ENCODE results near the gene AHSG.
A peak's percentile ranks its signal among the peaks of the same experiment; 100 is the strongest.
"Not testable (repeated sequence)": the region's sequence is repeated elsewhere in the genome, so short reads cannot be mapped to it uniquely, and the experiment has no call there.

Gene AHSG

GRCh38 chr3:186612721-186613636, at the start of gene AHSG:
AHSG (plus strand) TSS chr3:186613060; CDS start chr3:186613142, 82 bp downstream.
- H3K27ac ChIP-seq = no peak within 1 kb of the TSS
- no peak for DNase-seq (ENCODE audit: low read depth, low spot score)

GRCh38 chr3:186564586-186564985, 48.3 kb upstream of the AHSG start:
- H3K27ac ChIP-seq = no peak overlapping the region
- DNase-seq (ENCODE audit: low read depth, low spot score) = no peak

- no peak for DNase-seq (ENCODE audit: low read depth, low spot score)
- peak overlapping the region; percentile 79 for H3K27ac ChIP-seq
Observed at GRCh38 chr3:186566772-186567071, 46.1 kb upstream of the AHSG start.

GRCh38 chr3:186567072-186567921, 45.6 kb upstream of the AHSG start, which contains the start of gene TBCCD1:
TBCCD1 (minus strand) TSS chr3:186567339; CDS start chr3:186564329, 3,010 bp downstream.
- DNase-seq (ENCODE audit: low read depth, low spot score) = peak; percentile 59
- H3K27ac ChIP-seq = peak within 1 kb of the TSS; percentile 79

- peak overlapping the region; percentile 27 for H3K27ac ChIP-seq
- not testable (repeated sequence) for DNase-seq (ENCODE audit: low read depth, low spot score)
Observed at GRCh38 chr3:186569361-186569760, 43.5 kb upstream of the AHSG start.

- no peak for DNase-seq (ENCODE audit: low read depth, low spot score)
- peak overlapping the region; percentile 27 for H3K27ac ChIP-seq
Observed at GRCh38 chr3:186569779-186570095, 43.1 kb upstream of the AHSG start.

GRCh38 chr3:186570096-186570940, 42.5 kb upstream of the AHSG start, which contains the start of gene DNAJB11:
DNAJB11 (plus strand) TSS chr3:186570720; CDS start chr3:186570898, 178 bp downstream.
- peak; percentile 99 for DNase-seq (ENCODE audit: low read depth, low spot score)
- peak within 1 kb of the TSS; percentile 54 for H3K27ac ChIP-seq

GRCh38 chr3:186570941-186571643, 41.8 kb upstream of the AHSG start:
- DNase-seq (ENCODE audit: low read depth, low spot score) = no peak
- H3K27ac ChIP-seq = peak overlapping the region; percentile 54

GRCh38 chr3:186571644-186572013, 41.2 kb upstream of the AHSG start:
- no peak overlapping the region for H3K27ac ChIP-seq
- DNase-seq (ENCODE audit: low read depth, low spot score) = no peak

GRCh38 chr3:186577521-186577920, 35.3 kb upstream of the AHSG start:
- no peak overlapping the region for H3K27ac ChIP-seq
- DNase-seq (ENCODE audit: low read depth, low spot score) = no peak

GRCh38 chr3:186580785-186581184, 32.1 kb upstream of the AHSG start:
- no peak overlapping the region for H3K27ac ChIP-seq
- DNase-seq (ENCODE audit: low read depth, low spot score) = no peak

- H3K27ac ChIP-seq = no peak overlapping the region
- no peak for DNase-seq (ENCODE audit: low read depth, low spot score)
Observed at GRCh38 chr3:186582541-186582940, 30.3 kb upstream of the AHSG start.

- DNase-seq (ENCODE audit: low read depth, low spot score) = no peak
- no peak overlapping the region for H3K27ac ChIP-seq
Observed at GRCh38 chr3:186583831-186584230, 29.0 kb upstream of the AHSG start.

GRCh38 chr3:186586245-186586644, 26.6 kb upstream of the AHSG start:
- DNase-seq (ENCODE audit: low read depth, low spot score); H3K27ac ChIP-seq: not testable (repeated sequence)

GRCh38 chr3:186587183-186587582, 25.7 kb upstream of the AHSG start:
- DNase-seq (ENCODE audit: low read depth, low spot score) = no peak
- H3K27ac ChIP-seq = no peak overlapping the region

- peak; percentile 37 for DNase-seq (ENCODE audit: low read depth, low spot score)
- peak overlapping the region; percentile 83 for H3K27ac ChIP-seq
Observed at GRCh38 chr3:186588632-186589031, 24.2 kb upstream of the AHSG start.

- peak overlapping the region; percentile 83 for H3K27ac ChIP-seq
- DNase-seq (ENCODE audit: low read depth, low spot score) = no peak
Observed at GRCh38 chr3:186589121-186589520, 23.7 kb upstream of the AHSG start.

GRCh38 chr3:186589856-186590579, 22.8 kb upstream of the AHSG start:
- peak; percentile 92 for DNase-seq (ENCODE audit: low read depth, low spot score)
- H3K27ac ChIP-seq = peak overlapping the region; percentile 83
